ENCODE measurements around the gene UNC13C.

- TF ChIP-seq POLR2AphosphoS5 (IDR thresholded peaks at IDR 0.05; ENCODE audit: low read depth, low read length) (no peak), POLR2A (IDR thresholded peaks at IDR 0.05; ENCODE audit: low read depth, low read length) (no peak), TAF1 (IDR thresholded peaks at IDR 0.05; ENCODE audit: borderline replicate concordance, low read depth, low read length) (no peak)
Observed at GRCh38 chr15:54307926-54308325, 329.7 kb downstream of the UNC13C start.

All from GM12892 (cell line).